HG03060 (cell line): ENCODE measurements around the gene PPFIBP2.

Source experiments
- ATAC-seq: cut with Tn5 transposase; IDR thresholded peaks from one replicate; pipeline ENCODE4 v1.9.1; 2021; ENCODE audit warnings: low read depth, moderate number of reproducible peaks; ENCODE audit not compliant: unreplicated experiment

The PPFIBP2 gene

DNA sequence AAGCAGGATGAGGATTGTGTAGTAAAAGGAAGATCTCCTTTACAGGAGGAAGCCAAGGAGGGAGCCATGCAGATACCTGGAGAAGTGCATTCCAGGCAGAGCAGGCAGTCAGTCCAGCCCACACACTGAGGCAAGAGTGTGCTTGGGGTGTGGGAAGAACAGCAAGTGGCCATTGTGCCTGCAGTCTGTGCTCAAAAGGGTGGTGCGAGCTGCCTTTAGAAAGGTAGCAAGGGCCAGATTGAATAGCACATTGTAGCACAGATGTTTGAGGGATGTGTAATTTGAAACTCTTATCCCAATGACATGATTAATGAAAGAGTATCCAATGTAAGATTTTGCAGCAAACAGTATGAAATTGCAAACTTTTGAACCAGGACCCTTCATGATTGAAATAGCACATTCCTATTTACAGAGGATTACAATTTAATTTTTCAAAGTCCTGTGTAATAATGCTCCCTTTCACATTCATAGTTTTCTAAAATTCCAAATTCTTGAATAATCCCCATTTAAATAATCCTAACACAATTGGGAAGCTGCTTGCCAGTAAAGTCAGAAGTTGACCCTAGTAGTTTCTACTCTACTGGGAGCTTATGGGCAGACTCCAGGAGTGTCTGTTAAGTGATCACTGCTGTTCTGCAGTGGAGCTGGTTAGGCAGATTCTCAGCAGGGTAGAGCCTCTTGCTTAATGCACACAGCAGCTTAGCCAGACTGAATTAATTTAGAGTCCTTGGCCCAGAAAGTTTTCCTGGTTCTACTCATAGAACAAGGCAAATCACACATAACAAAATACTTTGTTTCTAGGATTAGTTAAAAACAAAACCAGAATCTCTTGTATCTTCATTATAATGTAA lies 81.4 kb downstream of the PPFIBP2 start:
- no peak for ATAC-seq

DNA sequence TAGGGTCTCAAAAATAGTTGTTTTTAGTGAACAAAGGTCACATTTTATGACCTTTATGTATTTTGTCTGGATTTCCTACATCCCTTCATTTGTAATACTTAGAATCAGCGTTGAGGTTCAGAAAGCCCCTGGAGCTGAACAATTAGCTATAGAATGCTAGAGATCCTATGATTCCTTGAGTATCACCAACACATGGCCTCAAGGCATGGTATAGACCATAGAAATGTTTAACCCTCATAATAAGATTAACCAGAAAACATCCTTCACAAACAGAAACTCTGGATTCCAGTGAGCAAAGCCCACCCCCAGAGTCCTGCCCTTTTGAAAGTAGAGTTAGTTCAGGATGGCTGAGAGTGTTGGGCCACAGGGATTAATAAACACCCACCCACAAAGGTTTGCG lies 82.2 kb downstream of the PPFIBP2 start:
- no peak for ATAC-seq

DNA sequence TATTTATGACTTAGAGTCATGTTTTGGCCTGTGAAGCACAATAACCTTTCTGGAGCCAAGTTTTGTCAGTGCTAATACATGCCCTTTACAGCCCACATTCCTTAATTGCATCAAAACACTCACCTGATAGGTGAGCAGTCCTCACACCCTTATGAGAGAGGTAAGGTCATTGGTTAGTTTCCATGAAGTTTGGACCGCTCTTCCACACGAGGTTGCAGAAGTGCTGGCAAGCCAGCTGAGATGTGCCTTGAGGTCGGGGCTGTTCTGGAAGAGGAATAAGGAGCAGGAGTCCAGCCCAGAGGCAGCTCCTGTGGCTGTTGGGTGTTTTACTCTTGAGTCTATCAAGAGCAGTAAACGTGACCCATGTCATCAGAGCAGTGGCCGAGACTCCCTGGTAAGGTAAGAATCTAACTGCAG lies 83.2 kb downstream of the PPFIBP2 start:
- no peak for ATAC-seq

DNA sequence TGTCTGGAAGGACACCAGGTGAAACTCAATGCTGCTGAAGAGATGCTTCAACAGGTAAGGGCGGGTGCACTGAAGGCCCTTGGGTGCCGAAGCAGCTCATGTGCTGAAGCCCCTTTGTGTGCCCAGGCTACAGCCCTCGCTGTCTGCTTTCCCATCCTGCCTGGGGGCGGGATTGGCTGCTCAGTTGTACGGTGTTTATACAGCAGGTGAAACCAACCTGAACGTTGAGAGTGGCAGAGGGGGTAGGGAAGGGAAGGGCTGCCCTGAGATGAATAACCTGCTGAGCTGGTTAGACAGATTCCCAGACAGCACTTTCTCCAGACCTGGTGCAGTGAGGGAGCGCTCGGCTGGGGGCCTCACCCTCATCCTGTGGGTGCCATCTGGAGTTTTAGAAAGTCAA lies 83.8 kb downstream of the PPFIBP2 start:
- ATAC-seq: no peak

DNA sequence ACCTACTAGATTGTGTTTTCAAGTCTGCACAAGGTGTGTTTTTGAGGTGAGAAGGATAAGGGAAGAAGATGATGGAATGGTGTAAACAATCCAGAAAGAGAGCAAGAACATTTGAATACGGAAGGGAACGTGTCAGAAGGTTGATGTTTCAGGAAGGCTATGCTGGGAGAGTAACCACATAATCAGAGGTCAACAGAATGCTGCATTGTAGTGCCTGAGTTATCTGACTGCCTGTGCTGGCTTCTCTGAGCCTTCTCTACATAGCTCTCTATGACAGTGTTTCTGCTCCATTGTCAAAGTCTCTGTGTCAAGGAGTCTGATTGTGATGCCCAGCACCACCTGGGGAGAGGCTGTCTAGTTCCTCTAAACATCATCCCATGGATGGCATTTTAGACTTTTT lies 85.4 kb downstream of the PPFIBP2 start:
- no peak for ATAC-seq

DNA sequence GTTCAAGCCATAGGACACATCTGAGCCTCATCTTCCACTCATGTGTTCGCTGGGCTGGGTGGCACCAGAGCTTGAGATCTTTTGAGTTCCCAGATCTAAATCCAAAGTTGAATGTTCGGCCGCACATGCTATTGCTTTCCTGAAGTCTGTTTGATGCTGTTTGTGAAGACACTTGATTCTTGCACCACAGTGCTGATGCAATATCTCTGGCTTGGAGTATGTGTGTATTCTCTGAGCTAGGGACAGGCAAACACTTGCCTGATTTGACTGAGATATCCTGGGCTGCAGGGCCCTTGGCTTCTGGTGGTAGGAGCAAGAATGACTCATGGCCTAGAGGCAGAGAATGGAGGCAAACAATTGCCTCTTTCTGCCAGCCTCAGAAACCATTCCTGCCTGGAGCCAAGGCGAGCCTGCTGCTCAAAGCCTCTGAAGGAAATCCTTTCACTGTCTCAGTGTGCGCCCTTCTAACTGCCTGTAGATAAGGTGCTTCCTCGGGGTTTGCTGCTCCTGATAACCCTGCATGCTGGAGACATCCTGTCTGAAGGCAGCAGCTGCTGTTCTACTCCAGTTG lies 86.5 kb downstream of the PPFIBP2 start:
- ATAC-seq: no peak

DNA sequence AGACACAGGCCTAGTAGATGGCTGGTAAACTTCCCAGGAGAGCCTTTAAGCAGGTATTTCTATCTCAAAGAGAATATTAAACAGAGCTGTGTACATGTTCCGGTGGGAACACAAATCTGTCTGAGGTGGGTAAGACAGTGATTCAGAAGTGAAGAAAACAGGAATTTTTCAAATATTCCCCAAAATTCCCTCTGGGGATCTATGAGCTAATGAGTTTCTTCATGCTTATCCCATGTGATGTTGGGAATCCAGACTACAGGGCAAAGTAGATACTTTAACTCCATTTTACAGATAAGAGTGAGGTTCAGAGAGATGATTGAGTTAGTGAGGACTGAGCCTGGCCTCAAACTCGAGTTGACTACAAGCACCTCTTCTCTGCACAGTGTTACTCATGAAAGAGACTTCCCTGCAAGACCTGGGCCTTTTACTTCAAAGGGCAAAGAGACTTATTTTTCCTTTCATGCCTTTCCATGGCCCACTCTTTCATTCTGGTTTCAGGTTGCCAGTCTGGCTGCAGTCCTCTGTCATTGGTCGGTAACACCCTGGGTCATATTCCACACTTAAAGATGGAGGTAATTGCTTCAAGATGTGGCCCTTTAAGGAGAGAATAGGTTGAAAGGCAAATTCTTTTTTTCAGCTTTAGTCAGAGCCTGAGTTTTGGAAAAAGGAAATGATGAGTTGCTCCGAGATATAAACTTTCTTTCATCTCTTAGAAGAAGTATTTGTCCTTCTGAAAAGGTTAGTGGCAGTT lies 89.4 kb downstream of the PPFIBP2 start:
- no peak for ATAC-seq

DNA sequence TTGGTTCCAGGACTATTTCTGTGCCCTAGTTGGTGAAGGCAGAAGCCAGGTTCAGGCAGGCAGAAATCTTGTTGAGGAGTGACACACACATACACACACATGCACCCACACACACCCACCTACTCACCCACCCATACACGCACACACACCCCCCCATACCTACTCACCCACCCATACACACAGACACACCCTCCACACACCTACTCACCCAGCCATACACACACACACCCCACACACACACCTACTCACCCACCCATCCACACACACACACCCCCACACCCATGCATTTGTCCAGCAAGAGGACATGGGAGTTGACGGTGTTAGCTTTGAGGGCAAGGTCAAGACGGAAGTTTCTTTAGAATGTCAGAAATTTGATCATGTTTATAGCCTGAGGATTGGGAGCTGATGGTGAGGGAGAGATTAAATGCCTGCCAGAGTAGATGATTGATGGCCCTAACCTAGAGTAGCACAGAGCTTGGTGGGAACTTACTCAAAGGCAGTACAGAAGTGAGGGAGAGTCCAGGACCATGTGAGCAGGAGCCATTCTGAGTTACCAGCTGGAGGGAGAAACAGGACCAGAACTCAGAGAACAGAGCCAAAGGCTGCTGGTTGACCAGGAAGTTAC lies 90.6 kb downstream of the PPFIBP2 start:
- no peak for ATAC-seq

DNA sequence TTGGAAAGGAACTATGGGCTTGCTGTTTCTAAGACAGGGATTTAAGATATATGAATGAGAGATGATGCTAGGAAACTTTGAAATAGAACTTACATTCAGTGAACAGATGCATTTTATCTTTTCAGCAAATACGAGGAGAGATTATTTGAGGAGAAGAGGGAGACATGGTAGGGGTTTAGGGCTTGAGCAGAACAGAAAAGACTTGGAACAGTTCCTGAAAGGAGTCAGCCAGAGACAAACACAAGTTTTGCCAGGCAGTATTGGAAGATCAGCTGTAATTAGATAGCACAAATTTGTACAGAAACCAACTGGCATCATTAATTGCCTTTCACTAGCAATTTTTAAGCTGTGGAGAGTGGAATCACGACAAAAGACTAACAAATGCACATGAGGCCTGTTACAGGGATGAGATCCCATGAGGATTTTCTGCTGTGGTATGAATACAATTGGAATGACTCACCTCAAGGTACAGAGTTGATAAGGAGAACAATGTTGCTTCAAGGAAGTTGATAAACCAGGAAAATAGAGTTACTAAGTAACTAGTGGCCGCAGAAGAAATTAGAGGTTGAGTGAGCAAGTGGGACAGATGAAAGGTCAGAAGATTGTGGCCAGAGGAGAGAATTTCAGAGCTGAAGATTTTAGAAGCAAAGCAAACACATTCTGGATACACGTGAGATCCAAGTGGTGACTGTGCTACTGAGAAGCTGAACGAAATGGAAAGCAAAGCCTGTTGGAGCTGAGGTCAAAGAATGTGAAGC lies 91.6 kb downstream of the PPFIBP2 start:
- ATAC-seq: no peak

DNA sequence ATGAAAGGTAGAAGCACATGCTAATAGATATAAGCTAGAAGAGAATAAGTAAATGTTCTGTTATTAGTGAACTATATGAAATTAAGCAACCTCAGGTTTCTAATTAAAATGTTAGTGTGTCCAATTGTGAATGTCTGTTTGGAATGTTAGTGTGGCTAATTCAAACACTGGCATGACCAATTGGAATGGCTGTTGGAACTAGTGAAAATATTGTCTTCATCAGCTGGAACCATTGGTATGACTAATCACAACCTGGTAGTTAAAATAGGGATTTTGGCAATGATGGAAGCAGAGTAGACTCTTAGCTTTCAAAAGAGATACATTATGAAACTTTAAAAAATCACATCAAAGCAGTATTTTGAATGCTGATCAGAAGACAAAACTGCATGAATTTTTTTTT lies 92.7 kb downstream of the PPFIBP2 start:
- ATAC-seq: no peak

DNA sequence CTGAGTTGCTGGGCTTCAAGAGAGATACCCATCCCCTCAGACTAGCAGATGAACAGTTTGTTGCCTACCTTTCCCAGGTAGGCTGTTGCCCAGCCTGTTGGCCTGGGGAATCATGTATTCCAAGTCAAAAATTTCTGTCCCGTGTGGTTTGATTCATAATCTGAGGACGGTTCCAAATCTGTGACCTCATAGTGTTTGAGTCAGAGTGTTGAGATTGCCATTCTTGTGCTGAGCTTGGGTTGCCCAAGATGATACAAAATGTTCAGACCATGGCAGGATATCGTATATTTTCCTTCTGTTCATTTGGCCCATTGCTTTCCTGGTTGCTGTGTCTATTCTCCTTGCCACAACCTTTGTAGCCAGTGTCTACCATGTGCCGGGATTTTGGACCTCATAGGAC lies 95.2 kb downstream of the PPFIBP2 start:
- no peak for ATAC-seq

DNA sequence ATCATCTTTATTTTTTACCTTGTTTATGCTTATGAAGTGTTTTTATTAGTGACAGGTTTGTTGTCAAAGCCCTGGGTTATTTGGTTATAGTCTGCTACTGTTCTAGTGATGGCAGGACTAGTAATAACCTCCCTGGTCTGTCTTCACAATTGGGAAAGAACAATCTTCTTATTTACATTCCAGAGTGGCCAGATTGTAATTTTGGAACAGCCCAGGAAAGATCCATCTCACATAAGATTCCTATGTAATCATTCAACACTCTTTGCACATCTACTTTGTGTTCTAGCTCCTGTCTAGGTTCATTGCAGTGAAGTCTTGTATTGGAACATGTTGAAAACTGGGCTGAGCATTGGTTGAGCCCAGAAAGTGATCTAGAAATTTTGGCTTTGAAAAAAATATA lies 95.7 kb downstream of the PPFIBP2 start:
- ATAC-seq: no peak

DNA sequence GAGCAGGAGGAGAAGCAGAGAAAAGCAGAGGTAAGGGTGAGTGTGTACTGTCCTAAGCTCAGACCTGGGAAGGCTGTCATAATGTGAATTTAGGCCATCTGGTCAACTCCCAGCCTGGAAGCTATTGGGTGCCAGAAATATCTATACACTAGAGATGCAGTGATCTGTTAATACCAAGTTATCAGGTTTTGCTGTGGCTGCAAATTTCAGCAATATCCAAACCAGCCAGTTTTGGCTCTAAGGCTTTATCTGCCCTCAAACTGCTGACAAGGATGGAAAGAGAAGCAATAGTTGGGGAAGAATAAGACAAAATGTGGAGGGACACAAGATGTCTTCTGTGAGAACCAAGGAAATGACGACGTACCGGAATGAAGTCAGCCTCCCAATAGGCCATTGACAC lies 96.6 kb downstream of the PPFIBP2 start:
- ATAC-seq: no peak

DNA sequence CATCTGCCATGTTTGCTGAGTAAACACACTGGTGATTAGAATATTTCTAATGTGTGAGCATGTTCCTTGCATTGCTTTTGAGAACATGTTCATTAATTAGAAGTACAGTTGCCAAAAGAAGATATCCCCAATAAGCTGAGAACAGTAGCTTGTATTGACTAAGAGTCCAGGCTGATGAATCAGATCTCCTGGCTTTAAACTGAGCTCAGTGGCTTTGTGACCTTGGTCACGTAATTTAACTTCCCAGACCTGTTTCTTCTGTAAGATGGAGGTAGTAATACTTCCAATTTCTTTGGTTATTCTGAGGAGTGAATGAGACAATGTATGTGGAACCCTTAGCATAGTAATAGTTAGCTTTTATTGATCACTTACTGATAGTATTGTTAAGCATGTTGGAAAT lies 97.6 kb downstream of the PPFIBP2 start:
- ATAC-seq: no peak

DNA sequence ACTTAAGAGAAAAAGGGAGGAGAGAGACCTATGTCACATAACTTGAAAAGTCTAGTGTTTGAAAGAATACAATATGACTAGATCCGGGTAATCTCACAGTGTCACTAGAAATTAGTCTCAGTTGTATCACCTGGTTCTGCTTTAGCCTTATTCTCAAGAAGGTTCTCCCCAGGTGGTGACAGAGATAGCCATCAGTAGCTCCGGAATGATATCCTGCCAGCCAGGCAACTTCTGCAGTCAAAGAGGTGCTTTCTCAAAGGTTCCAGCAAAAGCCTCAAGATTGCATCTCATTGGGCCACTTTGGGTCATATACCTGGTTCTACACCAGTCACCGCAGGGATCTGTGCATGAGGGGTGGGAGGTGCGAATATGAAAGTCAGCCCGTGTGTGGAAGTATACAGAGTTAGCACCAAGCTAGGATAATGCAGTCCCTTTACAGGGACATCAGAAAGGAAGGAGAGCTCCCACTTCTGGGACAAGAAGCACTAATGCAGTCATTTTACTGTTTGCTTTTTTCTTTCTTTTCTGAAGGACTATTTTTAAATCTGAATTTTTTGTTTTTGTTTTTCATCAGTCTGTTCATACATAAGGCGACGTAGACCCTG lies 98.4 kb downstream of the PPFIBP2 start:
- ATAC-seq: no peak

DNA sequence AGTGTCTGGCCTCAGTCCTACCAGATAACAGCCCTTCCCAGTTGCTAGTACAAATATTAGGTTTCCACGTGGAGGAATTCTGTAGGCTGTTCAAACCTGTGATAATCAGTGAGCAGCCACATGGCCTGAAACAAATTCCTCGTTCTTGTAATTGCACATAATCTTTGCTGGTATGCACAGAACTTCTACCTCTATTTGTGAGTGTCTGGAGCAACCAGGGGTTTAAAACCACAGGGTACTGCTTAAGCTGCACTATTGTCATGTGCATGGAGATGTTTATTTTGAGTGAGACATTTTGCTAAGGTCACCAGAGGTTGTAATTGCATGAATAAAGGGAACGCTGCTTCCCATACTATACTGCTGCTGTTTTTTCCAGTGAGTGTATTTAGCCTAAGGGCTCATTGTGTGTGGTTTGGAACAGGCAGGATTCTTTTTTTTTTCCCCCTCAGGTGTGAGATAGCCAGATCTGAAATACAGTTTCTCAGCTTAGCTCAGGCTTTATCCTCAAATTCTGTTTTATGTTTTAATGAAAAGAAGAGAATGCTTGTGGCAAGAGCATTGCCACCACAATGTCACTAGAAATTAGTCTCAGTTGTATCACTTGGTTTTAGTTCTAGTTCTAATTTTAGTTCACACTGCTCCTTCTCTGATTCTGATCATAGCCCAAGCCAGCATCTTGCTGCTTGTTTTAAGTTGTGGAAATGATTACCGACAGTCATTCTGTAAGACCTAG lies 99.0 kb downstream of the PPFIBP2 start:
- no peak for ATAC-seq

DNA sequence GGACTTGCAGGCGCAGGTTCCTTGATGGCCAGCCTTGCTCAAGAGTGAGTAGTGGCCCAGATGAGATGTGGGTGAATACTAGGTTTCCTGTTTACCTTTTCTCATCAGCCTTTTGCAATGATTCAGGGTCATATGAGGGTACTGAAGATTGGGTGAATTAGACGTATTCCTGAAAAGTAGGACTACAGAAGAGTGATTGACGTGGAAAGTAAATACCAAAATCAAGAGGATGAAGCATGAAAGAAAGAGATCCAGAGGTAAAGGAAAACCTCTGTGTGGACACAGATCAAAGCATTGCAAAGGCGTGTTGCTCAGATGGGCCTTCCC lies 99.6 kb downstream of the PPFIBP2 start:
- no peak for ATAC-seq

DNA sequence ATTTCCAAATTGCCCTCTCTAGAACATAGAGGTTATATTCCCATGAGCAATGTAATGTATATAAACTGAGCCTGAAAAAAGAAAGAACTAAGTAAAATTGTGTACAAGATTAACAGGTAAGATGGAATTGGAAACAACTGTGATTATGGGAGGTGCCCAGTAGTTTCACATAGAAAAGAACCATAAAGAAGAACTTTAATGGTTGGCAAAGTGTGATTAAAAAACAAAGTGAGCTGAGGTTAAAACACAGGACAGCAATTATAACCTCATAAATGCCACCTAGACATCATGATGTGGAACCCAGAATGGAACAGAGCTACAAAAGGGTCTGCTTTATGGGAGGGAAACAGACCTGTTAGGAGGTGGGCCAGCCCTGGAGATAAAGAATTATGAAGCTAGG lies 100.9 kb downstream of the PPFIBP2 start:
- ATAC-seq: no peak

DNA sequence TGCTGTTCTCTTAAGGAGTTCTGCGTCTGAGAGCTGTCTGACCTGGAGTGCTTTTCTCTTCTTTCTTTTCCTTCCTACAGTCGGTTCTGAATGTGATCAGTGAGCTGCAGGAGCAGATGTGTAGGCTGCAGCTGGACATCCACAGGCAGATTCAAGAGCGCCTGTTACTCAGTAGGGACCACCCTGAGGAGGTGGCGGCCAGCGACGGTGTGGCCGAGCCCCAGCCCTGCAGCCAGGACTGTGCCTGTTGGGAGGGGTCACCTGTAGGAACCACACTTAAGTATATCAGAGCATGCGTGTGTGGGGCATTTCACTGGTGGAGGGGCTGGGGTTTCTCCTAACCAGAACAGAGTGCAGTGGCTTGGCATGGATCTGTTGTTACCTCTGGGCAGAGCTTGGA lies 103.2 kb downstream of the PPFIBP2 start:
- ATAC-seq: no peak

DNA sequence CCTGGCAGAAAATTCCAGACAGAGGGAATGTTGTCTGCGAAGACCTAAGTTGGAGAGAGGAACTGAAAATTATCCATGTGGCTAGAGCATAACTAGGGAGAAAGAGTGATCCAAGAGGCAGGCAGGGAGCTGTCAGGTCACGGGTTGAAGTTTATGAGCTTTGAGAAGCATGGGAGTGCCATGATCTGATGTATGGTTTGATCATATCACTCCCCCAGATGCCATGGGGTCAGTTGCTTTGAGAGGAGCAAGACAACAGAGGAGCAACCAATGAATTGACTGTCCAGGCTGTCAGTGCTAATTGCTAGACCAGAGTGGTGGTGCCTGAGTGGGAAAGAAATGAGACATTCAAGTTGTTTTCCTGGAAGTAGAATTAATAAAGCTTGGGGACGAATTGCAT lies 105.5 kb downstream of the PPFIBP2 start:
- ATAC-seq: no peak
